Left lung (tissue), 10 donors: ENCODE measurements around the gene YARS2. TPM values are rescaled to one million over a fixed set of nuclear protein-coding genes. Genes with fewer than 3 reads are reported as not detected.

Experiments
- ATAC-seq: fragments of 200-7000 bp; cut with Tn5 transposase; one replicate; pipeline ENCODE4 v1.9.1; 2020; ENCODE audit warnings: moderate library complexity
- DNase-seq, 4 donors: peaks; one replicate each; pipeline ENCODE4 v3.0.0-alpha.2; 2013 to 2020
- H3K27ac ChIP-seq, 2 donors: fragments of 200-600 bp; sonication (generic) in 1 of 2; one replicate each; pipeline versions ENCODE4 v1.5.0 to v1.8.0; 2020 to 2021
- H3K27me3 ChIP-seq, 2 donors: fragments of 200-600 bp; sonication (generic) in 1 of 2; one replicate each; pipeline versions ENCODE4 v1.5.0 to v1.8.0; 2020 to 2021
- H3K36me3 ChIP-seq, 2 donors: fragments of 200-600 bp; sonication (generic) in 1 of 2; one replicate each; pipeline versions ENCODE4 v1.5.0 to v1.8.0; 2020 to 2021
- H3K4me1 ChIP-seq, 2 donors: fragments of 200-600 bp; one replicate each; pipeline ENCODE4 v1.8.0; 2021
- H3K4me3 ChIP-seq, 2 donors: fragments of 200-600 bp; sonication (generic) in 1 of 2; one replicate each; pipeline versions ENCODE4 v1.5.0 to v1.8.0; 2020 to 2021; ENCODE audit warnings: mild to moderate bottlenecking in 1 of 2
- H3K9me3 ChIP-seq, 2 donors: fragments of 200-600 bp; sonication (generic) in 1 of 2; one replicate each; pipeline versions ENCODE4 v1.5.0 to v1.8.0; 2020 to 2021
- CTCF ChIP-seq, 2 donors: fragments of 200-600 bp; sonication (generic) in 1 of 2; IDR thresholded peaks; one replicate each; pipeline versions ENCODE4 v1.5.0 to v1.8.0; 2021; ENCODE audit warnings: antibody characterized with exemption in 2 of 2
- intact Hi-C, 2 donors: fragments of 100-400 bp; cut with DNase I; formaldehyde crosslinking; loops; one replicate each; pipeline versions ENCODE4 v1.11.2 to v1.14.2; 2022
- polyA plus RNA-seq, 6 donors: library from polyadenylated mRNA; unstranded; fragments of 120-200 nt; gene quantifications; one replicate each; pipeline ENCODE4 v1.2.1, GENCODE V29; 2013; ENCODE audit not compliant: insufficient read length in 6 of 6
- total RNA-seq, 2 donors: library from RNA; stranded (reverse); fragmentation: NEBNext Ultra II Directional; extraction: Animal tissue kit (Norgen Biotek cat#: 25700); gene quantifications; one replicate each; pipeline ENCODE4 v1.2.1, GENCODE V29; 2021
- donor health status: DM: no; HTN: yes; CAD: no.
- donor health status: DM: no; HTN: no; CAD: no.

YARS2 gene
- total and polyA plus RNA-seq, 8 donors = 13.3 to 33.8 (median 29.0) TPM

GRCh38 chr12:32756476-32757066, 874 bp upstream of the YARS2 start:
- Histone ChIP-seq H3K27ac (peak overlapping the region in 1 of 2 donors; percentile 93), H3K4me1 (peaks cover 7 to 20% of the 10 kb centered on the region in 2 donors), H3K36me3 (peaks cover 3 to 17% of the 10 kb centered on the region in 2 donors), H3K27me3 (peaks cover 0 to 13% of the 10 kb centered on the region in 2 donors), H3K9me3 (no peaks in the 10 kb centered on the region), H3K4me3 (peak overlapping the region in 1 of 2 donors; percentile 76)
- TF ChIP-seq CTCF (IDR thresholded peaks at IDR 0.05) = no peak
- ATAC-seq (no peak), DNase-seq (peak in 2 of 4 donors; percentile 79 to 87)
- intact Hi-C loops = no loop called here

DNA sequence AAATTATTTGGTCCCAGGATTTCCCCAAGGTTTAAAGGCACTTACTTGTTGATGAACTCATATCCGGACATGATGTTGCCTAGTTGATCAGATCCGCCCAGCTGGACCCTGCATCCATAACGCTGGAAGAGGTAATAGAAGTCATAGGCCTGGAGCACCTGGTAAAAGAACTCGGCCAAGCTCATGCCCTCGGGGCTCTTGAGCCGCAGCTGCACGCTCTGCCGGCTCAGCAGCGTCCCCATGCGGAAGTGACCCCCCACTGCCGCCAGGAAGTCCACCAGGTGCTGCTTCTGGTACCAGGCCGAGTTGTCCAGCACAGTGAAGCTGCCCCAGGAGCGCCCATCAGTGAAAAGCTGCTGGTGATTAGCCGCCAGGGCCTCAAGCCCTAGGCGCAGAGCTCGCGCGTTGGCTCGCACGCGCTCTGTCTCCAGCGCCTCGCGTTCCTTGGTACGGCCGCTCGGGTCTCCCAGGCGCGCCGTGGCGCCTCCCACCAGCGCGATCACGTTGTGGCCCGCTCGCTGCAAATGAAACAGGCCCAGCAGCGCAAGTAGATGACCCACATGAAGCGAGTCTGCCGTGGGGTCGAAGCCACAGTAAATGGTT, 545 bp downstream of the YARS2 start:
- peak; percentile 58 to 66 for TF ChIP-seq CTCF (IDR thresholded peaks at IDR 0.05)
- DNase-seq = peak; percentile 41 to 90 (median 78)
- Histone ChIP-seq H3K36me3 (peaks cover 3 to 31% of the 10 kb centered on the region in 2 donors), H3K27ac (peak overlapping the region; percentile 92 to 93), H3K4me3 (peak overlapping the region; percentile 76 to 85), H3K27me3 (peaks cover 0 to 6% of the 10 kb centered on the region in 2 donors), H3K4me1 (peaks cover 7 to 20% of the 10 kb centered on the region in 2 donors), H3K9me3 (no peaks in the 10 kb centered on the region)
- peak; percentile 88 for ATAC-seq
- intact Hi-C loops = no loop called here

- Histone ChIP-seq H3K36me3 (peaks cover 3 to 41% of the 10 kb centered on the region in 2 donors), H3K27ac (peak overlapping the region in 1 of 2 donors; percentile 93), H3K4me1 (peaks cover 7 to 20% of the 10 kb centered on the region in 2 donors), H3K4me3 (peak overlapping the region in 1 of 2 donors; percentile 76), H3K9me3 (no peaks in the 10 kb centered on the region), H3K27me3 (peaks cover 0 to 6% of the 10 kb centered on the region in 2 donors)
- intact Hi-C loops = no loop called here
- TF ChIP-seq CTCF (IDR thresholded peaks at IDR 0.05) = no peak
- ATAC-seq (no peak), DNase-seq (no peak)
These were observed 1.6 kb downstream of the YARS2 start for GRCh38 chr12:32754111-32754510.

DNA sequence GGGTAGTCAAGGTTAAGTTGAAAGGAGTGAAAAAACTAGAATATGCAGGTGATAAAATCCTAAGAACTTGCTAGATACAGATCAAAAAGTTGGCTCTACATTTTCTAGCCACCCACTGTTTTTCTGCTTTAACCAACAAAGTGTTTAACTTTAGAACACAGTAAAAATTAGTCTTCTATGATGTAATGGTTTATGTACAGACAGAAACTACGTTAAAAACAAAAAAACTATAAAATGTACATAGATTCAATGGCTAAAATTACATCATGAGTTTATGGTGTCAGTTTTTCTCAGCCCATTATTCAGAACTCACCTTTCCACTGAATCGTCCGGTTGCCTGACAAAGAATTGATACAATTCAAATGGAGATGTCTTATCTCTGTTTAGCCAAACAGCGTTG, 2.1 kb downstream of the YARS2 start:
- H3K36me3 ChIP-seq = peaks cover 3 to 47% of the 10 kb centered on the region in 2 donors
- no peak for TF ChIP-seq CTCF (IDR thresholded peaks at IDR 0.05)
- intact Hi-C loops = no loop called here

DNA sequence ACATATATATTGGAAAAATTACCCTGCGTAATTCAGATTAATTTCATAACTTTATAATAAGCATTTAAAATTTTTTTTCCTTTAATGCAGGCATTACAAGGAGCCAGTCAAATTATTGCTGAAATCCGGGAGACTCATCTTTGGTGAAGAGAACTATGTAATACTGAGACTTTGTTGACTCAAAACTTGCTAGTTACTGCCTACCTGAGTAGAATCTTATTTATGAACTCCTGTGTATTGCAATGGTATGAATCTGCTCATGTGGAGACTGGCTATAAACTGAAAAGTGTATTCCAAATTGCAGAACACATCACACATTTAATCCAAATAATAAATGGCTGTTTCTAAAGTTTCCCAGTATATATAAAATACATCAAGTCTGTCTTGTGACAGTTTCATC, 12.4 kb downstream of the YARS2 start:
- Histone ChIP-seq H3K4me1 (no peaks in the 10 kb centered on the region), H3K36me3 (peaks cover 0 to 99% of the 10 kb centered on the region in 2 donors), H3K27ac (no peak overlapping the region), H3K27me3 (no peaks in the 10 kb centered on the region), H3K4me3 (no peak overlapping the region), H3K9me3 (no peaks in the 10 kb centered on the region)
- ATAC-seq = no peak
- intact Hi-C loops = no loop called here
- DNase-seq = no peak
- no peak for TF ChIP-seq CTCF (IDR thresholded peaks at IDR 0.05)

More for the DNA sequence above, 2.1 kb downstream of the YARS2 start:
- Histone ChIP-seq H3K4me1 (peaks cover 7 to 20% of the 10 kb centered on the region in 2 donors), H3K9me3 (no peaks in the 10 kb centered on the region), H3K4me3 (no peak overlapping the region), H3K27ac (no peak overlapping the region), H3K27me3 (peaks cover 0 to 3% of the 10 kb centered on the region in 2 donors)
- DNase-seq (no peak), ATAC-seq (no peak)
